PC-9 (cell line): ENCODE measurements around the gene SUSD5. TPM values are rescaled to one million over a fixed set of nuclear protein-coding genes. Genes with fewer than 3 reads are reported as not detected.

Experiments
- BruUV-seq: library from RNA; stranded (reverse); fragments of 400-500 nt; replicated peaks from 2 replicates; lab custom pipeline; 2021; lab: Mats Ljungman, UMichigan
- CTCF ChIA-PET: fragments of 300-600 bp; sonication (Branson Sonifier 250); formaldehyde crosslinking; loops from one replicate; lab custom pipeline; 2022; ENCODE audit warnings: antibody characterized with exemption; lab: Charles Lee
- POLR2A ChIA-PET: fragments of 300-600 bp; sonication (Branson Sonifier 250); formaldehyde crosslinking; loops from one replicate; lab custom pipeline; 2022; ENCODE audit warnings: antibody characterized with exemption; ENCODE audit not compliant: unreplicated experiment; lab: Charles Lee
- DNase-seq, 2 experiments: peaks; one replicate each; pipeline versions ENCODE4 v3.0.0 to v3.0.0-alpha.2; 2015 to 2022; ENCODE audit warnings: mixed read lengths in 1 of 2
- H2AFZ ChIP-seq: fragments of 200-600 bp; sonication (generic); 2 replicates; pipeline ENCODE4 v1.8.1; 2017; ENCODE audit warnings: antibody characterized with exemption
- H3F3A ChIP-seq: fragments of 200-600 bp; sonication (generic); 2 replicates; pipeline ENCODE4 v1.8.1; 2017; ENCODE audit warnings: antibody characterized with exemption, mild to moderate bottlenecking, low read depth; ENCODE audit not compliant: insufficient read depth
- H3K27ac ChIP-seq: fragments of 200-600 bp; sonication (generic); 2 replicates; pipeline ENCODE4 v1.6.1; 2016; ENCODE audit warnings: mixed run types
- H3K27me3 ChIP-seq: fragments of 200-600 bp; sonication (generic); 2 replicates; pipeline ENCODE4 v1.6.1; 2016; ENCODE audit warnings: low read depth, mixed run types; ENCODE audit not compliant: insufficient read depth
- H3K36me3 ChIP-seq: fragments of 200-600 bp; sonication (generic); 2 replicates; pipeline ENCODE4 v1.6.1; 2016; ENCODE audit warnings: low read depth, mixed run types
- H3K4me1 ChIP-seq: fragments of 200-600 bp; sonication (generic); replicated peaks from 2 replicates; pipeline ENCODE4 v1.6.1; 2016; ENCODE audit warnings: mixed run types; ENCODE audit not compliant: insufficient read depth
- H3K4me2 ChIP-seq: fragments of 200-600 bp; sonication (generic); 2 replicates; pipeline ENCODE4 v1.6.1; 2017; ENCODE audit warnings: mixed run types
- H3K4me3 ChIP-seq: fragments of 200-600 bp; sonication (generic); 2 replicates; pipeline ENCODE4 v1.6.1; 2016; ENCODE audit warnings: mixed run types
- H3K79me2 ChIP-seq: fragments of 200-600 bp; sonication (generic); 2 replicates; pipeline ENCODE4 v1.6.1; 2017; ENCODE audit warnings: low read depth, mixed run types
- H3K9me2 ChIP-seq: fragments of 200-600 bp; sonication (generic); 2 replicates; pipeline ENCODE4 v1.8.1; 2017; ENCODE audit warnings: mild to moderate bottlenecking; ENCODE audit not compliant: insufficient read depth
- H3K9me3 ChIP-seq: fragments of 200-600 bp; sonication (generic); 2 replicates; pipeline ENCODE4 v1.8.1; 2016; ENCODE audit warnings: low read depth; ENCODE audit not compliant: insufficient read depth
- H4K20me1 ChIP-seq: fragments of 200-600 bp; sonication (generic); 2 replicates; pipeline ENCODE4 v1.8.1; 2017; ENCODE audit not compliant: insufficient read depth
- CTCF ChIP-seq: fragments of 200-600 bp; sonication (generic); conservative IDR thresholded peaks from 2 replicates; pipeline ENCODE4 v1.6.1; 2017; ENCODE audit warnings: mixed run types, antibody characterized with exemption, mild to moderate bottlenecking, moderate library complexity
- EZH2 ChIP-seq: fragments of 200-600 bp; sonication (generic); IDR thresholded peaks from 2 replicates; pipeline ENCODE4 v1.8.0; 2017; ENCODE audit warnings: antibody characterized with exemption, low read depth
- intact Hi-C: fragments of 100-400 bp; cut with micrococcal nuclease; formaldehyde crosslinking; loops from one replicate; pipeline ENCODE4 v1.10.0; 2022; ENCODE audit not compliant: unreplicated experiment
- total RNA-seq: library from RNA; stranded (reverse); gene quantifications from 2 replicates; pipeline ENCODE4 v1.2.3, GENCODE V29; 2021

The SUSD5 gene
- total RNA-seq, 1 experiment from 2014 or later: 0.35 TPM

GRCh38 chr3:33103034-33103433, 115.6 kb downstream of the SUSD5 start:
- Histone ChIP-seq H3K9me3 (no peaks in the 10 kb centered on the region), H3K36me3 (no peaks in the 10 kb centered on the region), H3K27ac (no peak overlapping the region), H3K4me2 (no peak overlapping the region), H3K79me2 (no peaks in the 10 kb centered on the region), H3K4me3 (no peak overlapping the region), H3K4me1 (peaks cover 4% of the 10 kb centered on the region; the same call in 1 of the 2 replicates), H3F3A (no peaks in the 10 kb centered on the region), H2AFZ (no peak overlapping the region), H3K9me2 (no peaks in the 10 kb centered on the region), H4K20me1 (no peaks in the 10 kb centered on the region), H3K27me3 (no peaks in the 10 kb centered on the region)
- no TSS peak for BruUV-seq
- intact Hi-C loops: no loop called here
- ChIA-PET POLR2A (no interaction called here), CTCF (no interaction called here)
- TF ChIP-seq EZH2: no peak
- TF ChIP-seq CTCF: no peak
- no peak for DNase-seq

- BruUV-seq: no TSS peak
- CTCF ChIA-PET: no interaction called here
- POLR2A ChIA-PET: no interaction called here
Observed at GRCh38 chr3:33100229-33100628, 118.4 kb downstream of the SUSD5 start.

More at GRCh38 chr3:33100229-33100628, 118.4 kb downstream of the SUSD5 start:
- Histone ChIP-seq H3K4me3 (no peak overlapping the region), H3K9me3 (no peaks in the 10 kb centered on the region), H3F3A (no peaks in the 10 kb centered on the region), H3K27me3 (no peaks in the 10 kb centered on the region), H3K79me2 (peaks cover 13% of the 10 kb centered on the region), H3K4me2 (no peak overlapping the region), H3K4me1 (peaks cover 11% of the 10 kb centered on the region; the same call in 1 of the 2 replicates), H3K27ac (no peak overlapping the region), H3K36me3 (no peaks in the 10 kb centered on the region), H3K9me2 (no peaks in the 10 kb centered on the region), H2AFZ (no peak overlapping the region), H4K20me1 (no peaks in the 10 kb centered on the region)
- DNase-seq: no peak
- intact Hi-C loops: no loop called here
- TF ChIP-seq EZH2: no peak
- TF ChIP-seq CTCF: no peak

Other genes starting within 250 kb of the SUSD5 start
- 57.0 and 67.0 TPM in 2 replicates for gene GLB1, start 121.7 kb downstream of the SUSD5 start, total RNA-seq
- gene TMPPE, start 121.7 kb downstream of the SUSD5 start, total RNA-seq: 5.4 and 6.2 TPM in 2 replicates
- 121 and 134 TPM in 2 replicates for gene CRTAP, start 104.8 kb downstream of the SUSD5 start, total RNA-seq
- gene FBXL2, start 58.6 kb upstream of the SUSD5 start, total RNA-seq: 15.8 and 18.5 TPM in 2 replicates
- 47.9 and 50.4 TPM in 2 replicates for gene UBP1, start 221.6 kb upstream of the SUSD5 start, total RNA-seq